Measurements from ENCODE around the gene ARHGEF10L.
"Not testable (repeated sequence)": the region's sequence is repeated elsewhere in the genome, so short reads cannot be mapped to it uniquely, and the experiment has no call there.

The ARHGEF10L gene, protein sequence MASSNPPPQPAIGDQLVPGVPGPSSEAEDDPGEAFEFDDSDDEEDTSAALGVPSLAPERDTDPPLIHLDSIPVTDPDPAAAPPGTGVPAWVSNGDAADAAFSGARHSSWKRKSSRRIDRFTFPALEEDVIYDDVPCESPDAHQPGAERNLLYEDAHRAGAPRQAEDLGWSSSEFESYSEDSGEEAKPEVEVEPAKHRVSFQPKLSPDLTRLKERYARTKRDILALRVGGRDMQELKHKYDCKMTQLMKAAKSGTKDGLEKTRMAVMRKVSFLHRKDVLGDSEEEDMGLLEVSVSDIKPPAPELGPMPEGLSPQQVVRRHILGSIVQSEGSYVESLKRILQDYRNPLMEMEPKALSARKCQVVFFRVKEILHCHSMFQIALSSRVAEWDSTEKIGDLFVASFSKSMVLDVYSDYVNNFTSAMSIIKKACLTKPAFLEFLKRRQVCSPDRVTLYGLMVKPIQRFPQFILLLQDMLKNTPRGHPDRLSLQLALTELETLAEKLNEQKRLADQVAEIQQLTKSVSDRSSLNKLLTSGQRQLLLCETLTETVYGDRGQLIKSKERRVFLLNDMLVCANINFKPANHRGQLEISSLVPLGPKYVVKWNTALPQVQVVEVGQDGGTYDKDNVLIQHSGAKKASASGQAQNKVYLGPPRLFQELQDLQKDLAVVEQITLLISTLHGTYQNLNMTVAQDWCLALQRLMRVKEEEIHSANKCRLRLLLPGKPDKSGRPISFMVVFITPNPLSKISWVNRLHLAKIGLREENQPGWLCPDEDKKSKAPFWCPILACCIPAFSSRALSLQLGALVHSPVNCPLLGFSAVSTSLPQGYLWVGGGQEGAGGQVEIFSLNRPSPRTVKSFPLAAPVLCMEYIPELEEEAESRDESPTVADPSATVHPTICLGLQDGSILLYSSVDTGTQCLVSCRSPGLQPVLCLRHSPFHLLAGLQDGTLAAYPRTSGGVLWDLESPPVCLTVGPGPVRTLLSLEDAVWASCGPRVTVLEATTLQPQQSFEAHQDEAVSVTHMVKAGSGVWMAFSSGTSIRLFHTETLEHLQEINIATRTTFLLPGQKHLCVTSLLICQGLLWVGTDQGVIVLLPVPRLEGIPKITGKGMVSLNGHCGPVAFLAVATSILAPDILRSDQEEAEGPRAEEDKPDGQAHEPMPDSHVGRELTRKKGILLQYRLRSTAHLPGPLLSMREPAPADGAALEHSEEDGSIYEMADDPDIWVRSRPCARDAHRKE (N-terminal part only)

DNA sequence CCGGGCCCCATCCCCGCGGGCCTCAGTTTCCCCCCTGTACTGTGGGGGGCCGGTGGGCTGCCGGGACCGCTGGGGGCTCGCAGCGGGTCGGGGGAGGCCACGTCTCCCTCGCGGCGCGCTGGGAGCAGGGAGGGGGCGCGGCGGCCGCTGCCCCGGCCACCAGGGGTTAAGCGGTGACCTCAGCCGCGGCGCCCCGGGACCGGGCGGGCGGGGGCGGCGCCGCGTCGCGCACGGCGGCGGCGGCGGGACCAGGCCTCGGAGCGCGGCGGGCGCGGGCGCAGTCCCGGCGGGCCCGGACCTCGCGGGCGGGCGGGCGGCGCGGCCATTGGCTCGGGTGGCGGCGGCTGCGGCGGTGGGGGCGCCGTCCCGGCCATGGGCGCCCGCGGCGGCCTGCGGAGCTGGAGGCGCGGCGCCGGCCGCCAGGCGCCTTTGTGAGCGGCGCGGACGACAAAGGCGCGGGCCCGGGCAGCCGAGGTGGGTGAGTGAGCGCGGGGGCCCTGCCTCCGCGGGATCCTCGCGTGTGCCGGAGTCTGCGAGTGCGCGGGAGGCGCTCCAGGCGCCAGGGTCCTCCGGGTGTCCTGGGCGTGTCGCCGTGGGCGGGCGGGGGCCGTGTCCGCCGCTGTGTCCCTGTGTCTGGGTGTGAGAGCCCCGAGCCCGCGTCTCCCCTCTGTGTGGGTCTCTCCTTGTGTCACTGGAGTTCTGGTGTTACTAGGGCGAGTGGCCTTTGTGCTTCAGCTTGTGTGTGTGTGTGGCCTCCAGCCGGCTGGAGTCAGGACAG is at the start of gene ARHGEF10L:
TSS of gene ARHGEF10L (plus strand) at position 222 of the 778 bp plus-strand sequence. CDS start 40,898 bp downstream, outside the sequence.
- peak; percentile 54 for DNase-seq

- not testable (repeated sequence) for DNase-seq
Observed at GRCh38 chr1:17489768-17490417, 49.6 kb upstream of the ARHGEF10L start.

DNA sequence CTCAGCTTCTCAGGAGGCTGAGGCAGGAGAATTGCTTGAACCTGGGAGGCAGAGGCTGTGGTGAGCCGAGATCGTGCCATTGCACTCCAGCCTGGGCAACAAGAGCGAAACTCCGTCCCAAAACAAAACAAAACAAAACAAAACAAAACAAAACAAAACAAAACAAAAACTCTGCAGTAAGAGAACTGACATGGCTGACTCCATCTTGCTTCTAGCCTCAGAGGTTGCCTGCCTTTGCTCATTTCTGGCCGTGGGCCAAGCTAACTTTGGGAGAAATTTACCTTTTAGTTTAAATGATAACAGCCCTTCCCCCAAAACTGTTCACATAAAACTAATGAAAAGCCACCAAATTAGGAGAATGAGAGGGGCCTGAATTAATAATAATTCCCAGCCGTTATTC is 48.8 kb upstream of the ARHGEF10L start:
- DNase-seq: not testable (repeated sequence)

DNA sequence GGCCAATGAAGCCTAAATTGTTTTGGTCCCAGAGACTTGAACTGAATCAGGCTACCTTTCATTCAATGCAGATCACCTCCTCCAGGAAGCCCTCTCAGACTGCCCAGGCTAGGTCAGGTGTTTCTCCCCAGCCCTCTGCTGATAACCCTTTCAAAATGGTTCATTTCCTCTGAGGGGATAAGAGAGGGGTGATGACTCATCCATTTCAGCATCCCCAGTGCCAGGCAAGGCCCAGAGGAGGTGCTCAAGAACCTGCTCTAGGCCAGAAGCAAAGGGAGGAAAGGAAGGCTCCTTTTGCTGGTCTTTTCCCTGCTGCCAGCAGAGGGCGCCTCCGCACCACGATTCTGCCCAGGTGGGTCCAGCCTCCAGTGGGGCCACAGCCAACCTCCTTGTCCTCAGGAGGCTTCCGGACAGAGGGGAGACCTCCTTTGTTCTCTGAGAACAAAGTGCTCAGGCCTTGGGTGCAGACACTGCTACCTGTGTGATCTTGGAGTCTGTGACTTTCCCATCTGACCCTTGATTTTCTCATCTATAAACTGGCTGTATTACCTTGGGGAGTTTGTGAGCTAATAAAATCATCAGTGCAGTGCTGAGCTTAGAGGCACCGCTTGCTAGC is 45.3 kb upstream of the ARHGEF10L start:
- DNase-seq: peak; percentile 70

DNA sequence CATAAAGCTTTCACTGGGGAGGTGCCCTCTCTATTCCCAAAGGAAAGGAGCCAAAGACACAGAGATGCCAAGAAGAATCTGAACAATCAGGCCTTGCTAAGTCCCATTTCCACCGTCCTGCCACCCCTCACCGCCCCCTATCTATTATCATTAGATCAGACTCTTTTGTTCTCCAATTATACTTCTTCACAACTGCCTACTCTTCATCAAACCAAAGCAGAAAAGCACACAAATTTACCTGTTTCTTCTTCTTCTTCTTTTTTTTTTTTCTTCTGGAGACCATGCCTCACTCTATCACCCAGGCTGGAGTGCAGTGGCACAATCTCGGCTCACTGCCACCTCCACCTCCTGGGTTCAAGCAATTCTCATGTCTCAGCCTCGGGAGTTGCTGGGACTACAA is 43.1 kb upstream of the ARHGEF10L start:
- DNase-seq: no peak

GRCh38 chr1:17498214-17498613 is 41.3 kb upstream of the ARHGEF10L start:
- no peak for DNase-seq

GRCh38 chr1:17502326-17502778 is 37.1 kb upstream of the ARHGEF10L start:
- peak; percentile 92 for DNase-seq

GRCh38 chr1:17503146-17503545 is 36.4 kb upstream of the ARHGEF10L start:
- DNase-seq: no peak

- not testable (repeated sequence) for DNase-seq
Observed at GRCh38 chr1:17507200-17507599, 32.3 kb upstream of the ARHGEF10L start.

GRCh38 chr1:17507915-17508314 is 31.6 kb upstream of the ARHGEF10L start:
- no peak for DNase-seq

DNA sequence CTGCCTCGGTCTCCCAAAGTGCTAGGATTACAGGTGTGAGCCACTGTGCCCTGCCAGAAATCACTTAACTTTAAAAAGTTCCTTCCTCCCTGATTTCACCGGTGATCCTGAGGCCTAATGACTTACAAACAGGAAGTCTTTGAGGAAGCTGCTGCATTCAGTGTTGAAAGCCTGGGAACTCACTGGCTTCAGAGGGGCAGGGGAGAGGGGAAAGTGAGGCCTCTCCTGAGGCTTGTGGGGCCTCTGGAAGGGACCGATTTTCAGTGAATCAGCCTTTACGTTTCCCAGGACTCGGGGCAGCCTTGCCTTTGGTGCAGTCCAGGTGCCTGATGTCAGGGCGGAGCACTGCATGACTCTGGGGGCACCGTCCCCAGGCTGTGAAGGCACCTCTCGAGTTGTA is 30.1 kb upstream of the ARHGEF10L start:
- DNase-seq: peak; percentile 54

- DNase-seq: no peak
Observed at GRCh38 chr1:17510138-17510537, 29.4 kb upstream of the ARHGEF10L start.

DNA sequence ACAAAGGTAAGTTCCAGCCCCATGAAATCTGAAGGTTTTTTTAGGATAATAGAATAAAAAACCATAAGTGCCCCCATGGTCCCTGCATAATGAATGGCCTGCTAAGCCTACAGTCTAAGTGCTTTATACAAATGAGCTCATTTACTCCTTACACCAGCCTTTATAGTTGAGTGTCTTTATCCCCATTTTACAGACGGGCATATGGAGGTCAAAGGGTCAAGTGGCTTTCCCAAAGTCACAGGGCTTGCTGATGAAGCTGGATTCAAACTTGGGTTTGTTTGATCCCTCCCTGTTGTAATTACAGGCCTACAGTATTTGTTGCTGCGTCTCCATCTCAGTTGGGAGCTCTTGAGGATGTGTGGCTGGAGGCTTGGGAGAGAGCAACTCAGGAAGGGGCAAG is 28.3 kb upstream of the ARHGEF10L start:
- DNase-seq: no peak

- DNase-seq: no peak
Observed at GRCh38 chr1:17513131-17513530, 26.4 kb upstream of the ARHGEF10L start.

- DNase-seq: no peak
Observed at GRCh38 chr1:17514776-17515175, 24.7 kb upstream of the ARHGEF10L start.

DNA sequence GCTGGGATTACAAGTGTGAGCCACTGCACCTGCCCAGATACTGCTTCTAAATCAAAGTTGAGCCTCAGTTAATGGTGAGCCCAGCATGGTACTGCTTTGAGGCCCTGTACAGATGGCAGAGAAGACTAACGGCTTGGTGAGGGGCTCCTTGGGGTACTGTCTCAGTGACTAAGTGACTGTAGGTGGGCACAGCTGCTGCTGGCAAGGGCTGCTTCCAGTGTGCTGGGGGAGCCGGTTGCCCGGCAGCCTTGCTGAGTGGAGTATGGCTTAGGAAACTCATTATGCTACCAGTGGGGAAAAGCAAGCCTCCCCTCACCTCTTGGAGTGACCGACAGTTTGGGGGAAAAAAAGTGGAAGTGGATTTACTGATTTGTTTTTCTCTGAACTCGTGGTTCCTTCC is 23.6 kb upstream of the ARHGEF10L start:
- DNase-seq: peak; percentile 13

DNA sequence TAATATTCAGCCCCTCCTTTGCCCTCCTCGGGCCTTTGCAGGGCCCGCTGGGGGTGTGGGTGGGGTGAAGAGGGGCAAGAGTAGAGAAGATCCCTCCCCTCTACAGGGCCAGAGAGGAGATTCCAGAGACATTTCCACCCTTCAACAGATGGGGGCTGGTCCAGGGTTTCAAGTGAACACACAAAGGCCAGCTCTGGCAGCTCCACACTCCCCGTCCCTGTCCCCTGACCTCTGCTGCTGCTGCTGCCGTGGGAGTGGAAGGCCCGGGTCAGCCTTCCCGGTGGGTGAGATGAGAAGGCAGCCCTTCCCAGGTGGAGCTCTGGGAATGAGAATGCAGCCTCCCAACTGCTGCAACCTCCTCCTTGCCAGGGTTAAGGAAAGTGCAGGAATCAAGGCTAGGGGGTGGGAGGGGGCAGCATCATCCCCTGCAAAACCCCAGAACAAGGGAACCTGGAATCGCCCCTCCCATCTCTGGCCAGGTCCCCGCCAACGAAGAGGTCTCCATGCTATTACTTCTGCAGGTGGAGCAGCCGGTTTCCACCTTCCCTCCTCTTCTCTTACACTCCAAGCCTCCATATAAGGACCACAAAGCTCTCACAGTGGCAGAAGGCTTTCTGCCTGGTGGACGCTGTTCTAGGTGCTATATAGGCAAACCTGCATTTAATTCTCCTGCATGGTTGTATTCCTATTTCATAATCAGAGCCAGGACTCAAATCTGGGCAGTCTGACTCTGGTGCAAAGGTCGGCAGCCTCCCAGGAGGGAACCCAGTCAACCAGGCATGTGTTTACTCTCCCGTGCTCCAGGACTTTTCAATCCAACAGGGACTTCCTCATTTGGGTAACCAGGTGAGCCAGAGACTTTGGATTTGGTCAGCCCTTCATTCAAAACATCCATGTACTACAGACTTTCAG is 22.9 kb upstream of the ARHGEF10L start:
- no peak for DNase-seq

GRCh38 chr1:17520041-17520440 is 19.5 kb upstream of the ARHGEF10L start:
- no peak for DNase-seq

- no peak for DNase-seq
Observed at GRCh38 chr1:17520473-17521319, 18.8 kb upstream of the ARHGEF10L start.
